ENCODE data around the gene MSMP.

The MSMP gene

DNA sequence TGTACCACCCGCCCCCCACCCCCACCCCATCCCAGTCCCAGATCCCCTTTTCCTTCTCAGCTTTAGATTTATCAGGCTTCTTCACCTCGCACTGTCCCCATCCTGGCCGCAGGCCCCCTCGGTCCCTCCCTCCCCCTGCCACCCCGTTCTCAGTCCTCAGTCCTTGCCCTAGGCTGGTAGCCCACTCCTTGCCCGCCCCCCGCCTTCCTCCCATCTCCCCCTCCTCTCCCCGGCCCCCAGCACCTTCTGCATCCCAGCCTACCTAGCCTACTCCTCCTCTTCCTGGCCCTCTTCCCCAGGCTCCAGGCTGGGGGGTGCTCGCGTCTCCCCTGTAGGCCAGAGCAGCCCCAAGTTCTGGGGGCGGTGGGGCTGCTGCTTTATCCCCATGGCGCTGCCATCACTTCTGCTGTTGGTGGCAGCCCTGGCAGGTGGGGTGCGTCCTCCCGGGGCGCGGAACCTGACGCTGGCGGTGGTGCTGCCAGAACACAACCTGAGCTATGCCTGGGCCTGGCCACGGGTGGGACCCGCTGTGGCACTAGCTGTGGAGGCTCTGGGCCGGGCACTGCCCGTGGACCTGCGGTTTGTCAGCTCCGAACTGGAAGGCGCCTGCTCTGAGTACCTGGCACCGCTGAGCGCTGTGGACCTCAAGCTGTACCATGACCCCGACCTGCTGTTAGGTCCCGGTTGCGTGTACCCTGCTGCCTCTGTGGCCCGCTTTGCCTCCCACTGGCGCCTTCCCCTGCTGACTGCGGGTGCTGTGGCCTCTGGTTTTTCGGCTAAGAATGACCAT lies 38.1 kb upstream of the MSMP start:
- no peak for DNase-seq (ENCODE audit: low read depth, low spot score)
- H3K4me3 ChIP-seq: no peak overlapping the region
- H3K9ac ChIP-seq (ENCODE audit: insufficient read length): no peak overlapping the region

DNA sequence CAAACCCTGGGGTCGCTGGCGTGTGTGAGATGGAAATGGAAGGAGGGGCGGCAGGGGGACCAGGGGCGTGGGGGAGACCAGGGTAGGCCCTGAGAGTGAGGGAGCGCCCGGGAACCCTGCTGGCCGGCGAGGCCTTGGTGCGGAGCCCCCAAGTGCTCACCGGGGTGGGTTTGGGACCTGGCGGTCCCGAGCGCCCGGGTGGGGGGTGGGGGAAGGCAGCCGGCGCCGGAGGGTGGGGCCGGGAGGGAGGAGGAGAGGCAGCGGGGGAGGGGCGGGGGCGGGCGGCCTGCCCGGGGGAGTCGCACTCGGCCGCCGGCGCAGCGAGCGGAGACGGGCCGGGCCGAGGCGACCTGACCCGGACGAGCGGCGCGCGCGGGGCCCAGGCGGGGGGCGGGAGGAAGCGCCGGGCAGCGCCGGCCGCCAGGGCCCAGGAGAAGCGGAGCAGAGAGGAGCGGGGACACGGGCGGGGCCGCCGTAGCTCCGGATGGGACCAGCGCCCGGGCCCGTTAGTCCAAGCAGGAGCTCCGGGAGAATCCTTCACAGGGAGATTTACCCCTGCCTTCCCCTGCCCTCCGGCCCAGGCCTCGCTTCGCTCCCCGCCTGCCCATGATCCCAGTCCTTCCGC lies 37.3 kb upstream of the MSMP start, which contains the start of gene NPR2:
NPR2 (plus strand) TSS at position 295 of the 625 bp plus-strand sequence. CDS start 818 bp downstream, outside the sequence.
- no peak within 1 kb of the TSS for H3K27ac ChIP-seq
- TF ChIP-seq EZH2 (IDR thresholded peaks at IDR 0.05) (no peak), FOXP2 (optimal IDR thresholded peaks at IDR 0.05; ENCODE audit: control extremely low read depth, extremely low read length, insufficient read depth) (no peak), POLR2AphosphoS5 (IDR thresholded peaks at IDR 0.05; ENCODE audit: borderline replicate concordance, low read depth, low read length) (no peak)
- no peak within 1 kb of the TSS for H3K4me3 ChIP-seq
- DNase-seq (ENCODE audit: low read depth, low spot score): no peak
- H3K9me3 ChIP-seq (ENCODE audit: low read depth, low read length): no peaks in the 10 kb centered on the region
- H3K36me3 ChIP-seq (ENCODE audit: insufficient read depth, low read length): no peaks in the 10 kb centered on the region
- no peak within 1 kb of the TSS for H3K9ac ChIP-seq (ENCODE audit: insufficient read length)

More for the DNA sequence above, 38.1 kb upstream of the MSMP start:
- Histone ChIP-seq H3K27ac (no peak overlapping the region), H3K36me3 (ENCODE audit: insufficient read depth, low read length) (no peaks in the 10 kb centered on the region), H3K9me3 (ENCODE audit: low read depth, low read length) (no peaks in the 10 kb centered on the region)
- no peak for TF ChIP-seq FOXP2 (optimal IDR thresholded peaks at IDR 0.05; ENCODE audit: control extremely low read depth, extremely low read length, insufficient read depth)
- TF ChIP-seq POLR2AphosphoS5 (IDR thresholded peaks at IDR 0.05; ENCODE audit: borderline replicate concordance, low read depth, low read length): no peak
- no peak for TF ChIP-seq EZH2 (IDR thresholded peaks at IDR 0.05)

DNA sequence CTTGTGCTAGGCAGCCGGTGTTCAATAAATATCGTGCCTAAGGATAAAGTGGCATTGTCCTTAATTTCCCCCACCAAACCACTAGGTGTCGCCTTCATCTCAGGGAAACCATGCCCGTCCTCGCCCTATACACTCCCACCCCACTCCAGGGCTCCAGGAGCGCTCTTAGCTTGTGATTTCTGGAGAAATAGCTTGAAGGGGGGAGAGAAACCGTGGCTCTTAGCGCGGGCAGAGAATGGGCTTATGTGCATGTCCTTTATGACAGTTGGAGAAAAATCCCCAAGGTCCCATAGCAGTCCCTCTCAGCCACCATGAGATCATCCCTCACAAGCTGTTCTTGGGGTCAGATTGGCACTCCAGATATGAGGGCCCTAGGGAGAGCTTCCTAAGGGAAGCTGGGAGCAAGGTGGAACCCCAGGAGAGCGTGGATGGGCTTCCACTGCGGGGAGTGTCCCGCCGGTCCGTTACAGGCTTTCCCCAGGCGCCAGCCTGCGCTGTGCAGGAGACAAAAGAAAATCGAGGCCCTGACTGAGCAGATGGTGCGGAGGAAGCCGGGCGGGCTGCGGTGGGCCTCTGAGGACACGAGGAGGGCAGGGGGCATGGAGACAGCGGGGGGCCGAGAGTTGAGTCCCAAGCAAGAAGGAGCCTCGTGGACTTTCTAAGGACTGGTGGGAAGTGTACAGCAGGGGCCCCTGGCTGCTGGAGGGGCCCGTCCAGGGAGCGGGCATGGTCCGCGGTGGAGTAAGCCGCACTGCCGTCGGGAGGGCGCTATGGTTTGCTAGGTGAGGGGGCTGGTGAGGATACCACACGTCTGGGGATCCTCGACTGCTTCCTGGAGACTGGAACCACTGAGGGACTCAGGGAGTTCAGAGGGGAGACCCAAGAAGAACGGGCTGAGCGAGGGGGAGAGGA lies 36.6 kb upstream of the MSMP start:
- Histone ChIP-seq H3K27ac (no peak overlapping the region), H3K36me3 (ENCODE audit: insufficient read depth, low read length) (no peaks in the 10 kb centered on the region), H3K9me3 (ENCODE audit: low read depth, low read length) (no peaks in the 10 kb centered on the region), H3K4me3 (peak overlapping the region; percentile 20; the same call in 1 of the 2 replicates), H3K9ac (ENCODE audit: insufficient read length) (no peak overlapping the region)
- no peak for TF ChIP-seq FOXP2 (optimal IDR thresholded peaks at IDR 0.05; ENCODE audit: control extremely low read depth, extremely low read length, insufficient read depth)
- TF ChIP-seq POLR2AphosphoS5 (IDR thresholded peaks at IDR 0.05; ENCODE audit: borderline replicate concordance, low read depth, low read length): no peak
- TF ChIP-seq EZH2 (IDR thresholded peaks at IDR 0.05): no peak
- no peak for DNase-seq (ENCODE audit: low read depth, low spot score)

DNA sequence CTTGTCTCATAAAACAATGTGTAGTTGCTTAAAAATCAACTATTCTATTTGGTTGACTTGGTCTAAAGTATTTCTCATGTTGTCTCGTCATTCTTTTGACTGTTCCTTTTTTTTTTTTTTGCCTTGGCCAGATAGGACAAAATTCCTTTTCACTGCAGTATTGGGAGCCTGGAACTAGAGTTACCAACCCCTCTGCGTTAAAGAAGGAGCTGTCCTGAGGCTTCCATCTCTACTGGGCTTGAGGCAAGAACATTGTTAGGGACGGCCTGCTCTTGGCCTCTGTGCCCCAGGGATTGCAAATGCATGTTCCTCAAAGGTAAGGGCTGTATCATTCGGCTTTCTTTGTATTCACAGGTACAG lies 35.9 kb upstream of the MSMP start:
- Histone ChIP-seq H3K36me3 (ENCODE audit: insufficient read depth, low read length) (no peaks in the 10 kb centered on the region), H3K27ac (peak overlapping the region; percentile 51; the same call in 1 of the 2 replicates), H3K9me3 (ENCODE audit: low read depth, low read length) (no peaks in the 10 kb centered on the region), H3K4me3 (peak overlapping the region; percentile 20; the same call in 1 of the 2 replicates), H3K9ac (ENCODE audit: insufficient read length) (no peak overlapping the region)
- DNase-seq (ENCODE audit: low read depth, low spot score): no peak
- TF ChIP-seq EZH2 (IDR thresholded peaks at IDR 0.05) (no peak), POLR2AphosphoS5 (IDR thresholded peaks at IDR 0.05; ENCODE audit: borderline replicate concordance, low read depth, low read length) (no peak), FOXP2 (optimal IDR thresholded peaks at IDR 0.05; ENCODE audit: control extremely low read depth, extremely low read length, insufficient read depth) (no peak)

DNA sequence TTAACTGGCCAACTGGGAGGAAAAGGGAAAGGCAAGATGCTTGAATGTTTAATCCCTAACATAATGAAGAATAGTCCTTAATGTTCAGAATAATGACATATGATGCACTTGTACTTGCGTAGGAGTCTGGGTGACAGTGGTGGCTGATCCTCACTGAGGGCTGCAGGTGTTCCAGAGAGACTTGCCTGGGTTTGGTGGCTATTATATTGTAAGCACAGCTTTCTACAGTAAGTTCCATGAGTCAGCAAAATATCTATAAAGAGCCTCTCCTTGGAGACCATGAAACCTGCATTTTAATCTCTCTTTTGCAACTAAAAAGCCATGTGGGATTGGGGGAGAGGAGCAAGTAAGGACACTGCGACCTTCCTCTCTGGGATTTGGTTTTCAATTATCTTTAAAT lies 35.5 kb upstream of the MSMP start:
- TF ChIP-seq FOXP2 (optimal IDR thresholded peaks at IDR 0.05; ENCODE audit: control extremely low read depth, extremely low read length, insufficient read depth) (no peak), EZH2 (IDR thresholded peaks at IDR 0.05) (no peak), POLR2AphosphoS5 (IDR thresholded peaks at IDR 0.05; ENCODE audit: borderline replicate concordance, low read depth, low read length) (no peak)
- peak overlapping the region; percentile 38 for H3K9ac ChIP-seq (ENCODE audit: insufficient read length)

DNA sequence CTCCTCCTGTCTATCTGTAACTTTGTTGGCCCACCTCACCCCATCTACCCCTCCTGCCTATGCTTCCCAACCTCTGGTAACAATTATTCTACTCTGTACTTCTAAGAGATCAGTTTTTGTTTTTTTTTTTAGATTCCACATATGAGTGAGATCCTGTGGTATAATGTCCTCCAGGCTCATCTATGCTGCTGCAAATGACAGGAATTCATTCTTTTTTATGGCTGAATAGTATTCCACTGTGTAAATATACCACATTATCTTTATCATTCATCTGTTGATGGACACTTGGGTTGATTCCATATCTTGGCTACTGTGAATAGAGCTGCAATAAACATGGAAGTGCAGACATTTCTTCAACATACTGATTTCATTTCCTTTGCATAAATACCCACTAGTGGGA lies 29.3 kb upstream of the MSMP start:
- Histone ChIP-seq H3K36me3 (ENCODE audit: insufficient read depth, low read length) (0 out of 2 replicates have a peak, but pooled peaks cover 3% of the 10 kb centered on the region), H3K9me3 (ENCODE audit: low read depth, low read length) (no peaks in the 10 kb centered on the region), H3K4me3 (no peak overlapping the region), H3K9ac (ENCODE audit: insufficient read length) (no peak overlapping the region), H3K27ac (no peak overlapping the region)
- TF ChIP-seq EZH2 (IDR thresholded peaks at IDR 0.05) (no peak), POLR2AphosphoS5 (IDR thresholded peaks at IDR 0.05; ENCODE audit: borderline replicate concordance, low read depth, low read length) (no peak), FOXP2 (optimal IDR thresholded peaks at IDR 0.05; ENCODE audit: control extremely low read depth, extremely low read length, insufficient read depth) (no peak)
- no peak for DNase-seq (ENCODE audit: low read depth, low spot score)

More for the DNA sequence above, 35.5 kb upstream of the MSMP start:
- peak overlapping the region; percentile 20; the same call in 1 of the 2 replicates for H3K4me3 ChIP-seq
- peak overlapping the region; percentile 51; the same call in 1 of the 2 replicates for H3K27ac ChIP-seq
- DNase-seq (ENCODE audit: low read depth, low spot score): no peak
- H3K36me3 ChIP-seq (ENCODE audit: insufficient read depth, low read length): no peaks in the 10 kb centered on the region
- H3K9me3 ChIP-seq (ENCODE audit: low read depth, low read length): no peaks in the 10 kb centered on the region

DNA sequence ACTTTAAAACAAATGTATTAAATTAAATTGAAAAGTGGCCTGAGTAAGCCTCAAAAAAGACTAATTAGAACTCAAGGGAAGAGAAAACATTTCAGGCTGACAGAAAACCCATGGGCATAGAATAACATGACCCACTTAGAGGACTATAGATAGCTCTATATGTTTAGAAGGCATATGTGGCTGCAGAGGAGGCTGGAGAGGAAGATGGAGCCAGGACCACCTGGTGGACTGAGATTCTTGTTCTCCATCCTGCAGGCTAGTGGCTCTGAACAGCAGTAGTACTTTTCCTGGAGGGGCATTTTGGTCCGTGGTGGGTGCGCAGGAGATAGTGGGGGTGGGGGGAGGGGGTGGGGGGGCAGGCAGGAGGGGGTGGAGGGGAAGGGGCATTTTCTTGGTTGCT lies 27.0 kb upstream of the MSMP start:
- H3K9me3 ChIP-seq (ENCODE audit: low read depth, low read length): no peaks in the 10 kb centered on the region
- DNase-seq (ENCODE audit: low read depth, low spot score): no peak

More for the DNA sequence above, 27.0 kb upstream of the MSMP start:
- Histone ChIP-seq H3K4me3 (no peak overlapping the region), H3K9ac (ENCODE audit: insufficient read length) (no peak overlapping the region), H3K36me3 (ENCODE audit: insufficient read depth, low read length) (0 out of 2 replicates have a peak, but pooled peaks cover 3% of the 10 kb centered on the region), H3K27ac (no peak overlapping the region)
- no peak for TF ChIP-seq FOXP2 (optimal IDR thresholded peaks at IDR 0.05; ENCODE audit: control extremely low read depth, extremely low read length, insufficient read depth)
- no peak for TF ChIP-seq POLR2AphosphoS5 (IDR thresholded peaks at IDR 0.05; ENCODE audit: borderline replicate concordance, low read depth, low read length)
- TF ChIP-seq EZH2 (IDR thresholded peaks at IDR 0.05): no peak

All from SK-N-MC (cell line).